Measurements from ENCODE around the gene PYROXD2. TPM values are rescaled to one million over a fixed set of nuclear protein-coding genes. Genes with fewer than 3 reads are reported as not detected.
A peak's percentile ranks its signal among the peaks of the same experiment; 100 is the strongest.

The PYROXD2 gene
- total RNA-seq, 1 experiment from 2014 or later = 2.3 TPM

DNA sequence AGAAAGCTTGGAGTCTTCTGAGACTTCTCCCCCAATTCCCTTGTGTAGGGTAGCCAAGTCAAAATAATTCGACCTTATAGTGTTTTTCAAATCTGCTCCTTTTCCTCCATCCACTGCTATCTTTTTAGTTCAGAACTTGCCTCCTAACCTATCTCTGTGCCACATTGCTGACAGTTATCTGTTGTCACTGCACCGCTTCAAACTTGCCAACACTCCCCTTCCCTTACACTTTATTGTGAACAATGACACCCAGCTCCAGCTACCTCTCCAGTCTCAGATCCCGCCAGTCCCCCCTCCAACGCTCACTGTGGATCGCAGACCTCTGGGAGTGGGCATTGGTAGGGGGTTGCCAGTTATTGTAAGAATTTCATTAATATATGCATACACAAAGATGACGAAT is 48.0 kb upstream of the PYROXD2 start:
- no peak for TF ChIP-seq TCF7L2 (IDR thresholded peaks at IDR 0.05; ENCODE audit: low read depth, low read length)
- no peak for TF ChIP-seq SIN3A (IDR thresholded peaks at IDR 0.05; ENCODE audit: borderline replicate concordance, insufficient read depth, low read depth, low read length)
- TF ChIP-seq POLR2AphosphoS5 (IDR thresholded peaks at IDR 0.05; ENCODE audit: low read depth, low read length) = no peak
- TF ChIP-seq, protein P1, sequence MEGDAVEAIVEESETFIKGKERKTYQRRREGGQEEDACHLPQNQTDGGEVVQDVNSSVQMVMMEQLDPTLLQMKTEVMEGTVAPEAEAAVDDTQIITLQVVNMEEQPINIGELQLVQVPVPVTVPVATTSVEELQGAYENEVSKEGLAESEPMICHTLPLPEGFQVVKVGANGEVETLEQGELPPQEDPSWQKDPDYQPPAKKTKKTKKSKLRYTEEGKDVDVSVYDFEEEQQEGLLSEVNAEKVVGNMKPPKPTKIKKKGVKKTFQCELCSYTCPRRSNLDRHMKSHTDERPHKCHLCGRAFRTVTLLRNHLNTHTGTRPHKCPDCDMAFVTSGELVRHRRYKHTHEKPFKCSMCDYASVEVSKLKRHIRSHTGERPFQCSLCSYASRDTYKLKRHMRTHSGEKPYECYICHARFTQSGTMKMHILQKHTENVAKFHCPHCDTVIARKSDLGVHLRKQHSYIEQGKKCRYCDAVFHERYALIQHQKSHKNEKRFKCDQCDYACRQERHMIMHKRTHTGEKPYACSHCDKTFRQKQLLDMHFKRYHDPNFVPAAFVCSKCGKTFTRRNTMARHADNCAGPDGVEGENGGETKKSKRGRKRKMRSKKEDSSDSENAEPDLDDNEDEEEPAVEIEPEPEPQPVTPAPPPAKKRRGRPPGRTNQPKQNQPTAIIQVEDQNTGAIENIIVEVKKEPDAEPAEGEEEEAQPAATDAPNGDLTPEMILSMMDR (IDR thresholded peaks at IDR 0.05) = no peak
- TF ChIP-seq, protein P2, sequence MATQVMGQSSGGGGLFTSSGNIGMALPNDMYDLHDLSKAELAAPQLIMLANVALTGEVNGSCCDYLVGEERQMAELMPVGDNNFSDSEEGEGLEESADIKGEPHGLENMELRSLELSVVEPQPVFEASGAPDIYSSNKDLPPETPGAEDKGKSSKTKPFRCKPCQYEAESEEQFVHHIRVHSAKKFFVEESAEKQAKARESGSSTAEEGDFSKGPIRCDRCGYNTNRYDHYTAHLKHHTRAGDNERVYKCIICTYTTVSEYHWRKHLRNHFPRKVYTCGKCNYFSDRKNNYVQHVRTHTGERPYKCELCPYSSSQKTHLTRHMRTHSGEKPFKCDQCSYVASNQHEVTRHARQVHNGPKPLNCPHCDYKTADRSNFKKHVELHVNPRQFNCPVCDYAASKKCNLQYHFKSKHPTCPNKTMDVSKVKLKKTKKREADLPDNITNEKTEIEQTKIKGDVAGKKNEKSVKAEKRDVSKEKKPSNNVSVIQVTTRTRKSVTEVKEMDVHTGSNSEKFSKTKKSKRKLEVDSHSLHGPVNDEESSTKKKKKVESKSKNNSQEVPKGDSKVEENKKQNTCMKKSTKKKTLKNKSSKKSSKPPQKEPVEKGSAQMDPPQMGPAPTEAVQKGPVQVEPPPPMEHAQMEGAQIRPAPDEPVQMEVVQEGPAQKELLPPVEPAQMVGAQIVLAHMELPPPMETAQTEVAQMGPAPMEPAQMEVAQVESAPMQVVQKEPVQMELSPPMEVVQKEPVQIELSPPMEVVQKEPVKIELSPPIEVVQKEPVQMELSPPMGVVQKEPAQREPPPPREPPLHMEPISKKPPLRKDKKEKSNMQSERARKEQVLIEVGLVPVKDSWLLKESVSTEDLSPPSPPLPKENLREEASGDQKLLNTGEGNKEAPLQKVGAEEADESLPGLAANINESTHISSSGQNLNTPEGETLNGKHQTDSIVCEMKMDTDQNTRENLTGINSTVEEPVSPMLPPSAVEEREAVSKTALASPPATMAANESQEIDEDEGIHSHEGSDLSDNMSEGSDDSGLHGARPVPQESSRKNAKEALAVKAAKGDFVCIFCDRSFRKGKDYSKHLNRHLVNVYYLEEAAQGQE (IDR thresholded peaks at IDR 0.05; ENCODE audit: insufficient read depth in 1 of 2, low read depth in 2 of 2, low read length in 1 of 2) = no peak
- CTCF ChIA-PET = interaction anchor here (0.7 kb wide), 1 partner anchor 11 kb away, joined by 6 read pairs; no protein-coding TSS in a partner anchor

DNA sequence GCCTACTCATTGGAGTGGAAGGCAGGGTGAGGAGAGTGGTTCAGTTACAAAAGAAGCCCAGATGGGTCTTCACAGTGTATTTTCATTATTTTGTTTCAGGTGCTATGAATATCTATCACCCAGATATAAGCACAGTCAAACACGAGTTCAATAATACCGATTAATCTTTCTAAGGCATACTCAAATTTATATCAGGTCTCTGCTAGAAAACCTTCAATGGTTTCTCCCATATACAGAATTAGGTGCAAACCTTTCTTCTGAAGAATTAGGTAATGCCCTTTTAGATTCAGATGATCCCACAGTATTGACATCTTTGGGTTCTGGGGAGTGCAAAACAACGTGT is 46.5 kb upstream of the PYROXD2 start:
- no TSS peak for BruUV-seq (replicated peaks)
- no peak for ATAC-seq
- DNase-seq (ENCODE audit: low read depth, low spot score) = no peak
- Histone ChIP-seq H3K4me3 (ENCODE audit: low read depth in 2 of 2, low read length in 2 of 2) (no peak overlapping the region), H3K4me1 (ENCODE audit: control insufficient read depth, insufficient read depth, low read length) (peaks cover 17% of the 10 kb centered on the region), H3K27ac (ENCODE audit: low read length) (peak overlapping the region; percentile 37), H3K36me3 (ENCODE audit: control insufficient read depth, insufficient read depth, low read length) (no peaks in the 10 kb centered on the region), H3K27me3 (ENCODE audit: control insufficient read depth, insufficient read depth, low read length) (no peaks in the 10 kb centered on the region), H3K9me3 (ENCODE audit: control insufficient read depth, insufficient read depth, low read depth, low read length) (no peaks in the 10 kb centered on the region)
- intact Hi-C loops (cut with micrococcal nuclease; ENCODE audit: unreplicated experiment) = no loop called here
- in situ Hi-C loops (cut with HindIII; ENCODE audit: low pct_unique_long_range_greater_than_20kb, low sequenced_read_pairs) = no loop called here
- TF ChIP-seq TCF7L2 (IDR thresholded peaks at IDR 0.05; ENCODE audit: low read depth, low read length) = no peak
- TF ChIP-seq, protein P2 (IDR thresholded peaks at IDR 0.05; ENCODE audit: insufficient read depth in 1 of 2, low read depth in 2 of 2, low read length in 1 of 2) = no peak
- TF ChIP-seq POLR2AphosphoS5 (IDR thresholded peaks at IDR 0.05; ENCODE audit: low read depth, low read length) = no peak
- TF ChIP-seq, protein P1 (IDR thresholded peaks at IDR 0.05) = no peak
- no peak for TF ChIP-seq SIN3A (IDR thresholded peaks at IDR 0.05; ENCODE audit: borderline replicate concordance, insufficient read depth, low read depth, low read length)
- ChIA-PET CTCF (interaction anchor here (1.1 kb wide), 1 partner anchor 36 kb away, joined by 4 read pairs; no protein-coding TSS in a partner anchor), POLR2A (no interaction called here)

More for the DNA sequence above, 48.0 kb upstream of the PYROXD2 start:
- POLR2A ChIA-PET = interaction anchor here (0.6 kb wide), 1 partner anchor 872 kb away, joined by 4 read pairs; no protein-coding TSS in a partner anchor
- no peaks in the 10 kb centered on the region for H3K9me3 ChIP-seq (ENCODE audit: control insufficient read depth, insufficient read depth, low read depth, low read length)
- H3K4me3 ChIP-seq (ENCODE audit: low read depth in 2 of 2, low read length in 2 of 2) = no peak overlapping the region
- H3K4me1 ChIP-seq (ENCODE audit: control insufficient read depth, insufficient read depth, low read length) = peaks cover 21% of the 10 kb centered on the region
- no peaks in the 10 kb centered on the region for H3K36me3 ChIP-seq (ENCODE audit: control insufficient read depth, insufficient read depth, low read length)
- ATAC-seq = no peak
- no peak for DNase-seq (ENCODE audit: low read depth, low spot score)
- intact Hi-C loops (cut with micrococcal nuclease; ENCODE audit: unreplicated experiment) = no loop called here
- BruUV-seq (replicated peaks) = no TSS peak
- in situ Hi-C loops (cut with HindIII; ENCODE audit: low pct_unique_long_range_greater_than_20kb, low sequenced_read_pairs) = no loop called here
- H3K27ac ChIP-seq (ENCODE audit: low read length) = no peak overlapping the region
- H3K27me3 ChIP-seq (ENCODE audit: control insufficient read depth, insufficient read depth, low read length) = no peaks in the 10 kb centered on the region
